Measurements from ENCODE around the gene FANCM.
"Not testable (repeated sequence)": the region's sequence is repeated elsewhere in the genome, so short reads cannot be mapped to it uniquely, and the experiment has no call there.

FANCM gene

DNA sequence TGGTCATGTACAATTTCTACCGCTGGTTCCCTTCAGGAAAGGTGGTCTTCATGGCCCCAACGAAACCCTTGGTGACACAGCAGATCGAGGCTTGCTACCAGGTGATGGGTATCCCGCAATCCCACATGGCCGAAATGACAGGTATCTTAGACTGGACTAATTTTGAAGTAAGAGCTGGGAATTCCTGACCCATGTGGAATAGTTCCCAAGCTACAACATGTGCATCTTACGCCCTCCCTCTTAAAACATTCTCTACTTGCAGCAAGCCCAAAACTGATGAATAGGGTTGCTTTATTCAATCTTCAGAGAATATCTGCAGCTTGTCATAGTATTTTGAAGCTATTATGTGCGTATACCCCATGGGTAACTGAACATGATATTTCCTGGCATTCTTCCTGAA is 669 bp downstream of the FANCM start:
- in situ Hi-C loops (cut with MboI; ENCODE audit: low sequenced_read_pairs), result no loop called here

- in situ Hi-C loops (cut with MboI; ENCODE audit: low sequenced_read_pairs), result no loop called here
Measured at GRCh38 chr14:45140661-45141187, 5.0 kb downstream of the FANCM start.

DNA sequence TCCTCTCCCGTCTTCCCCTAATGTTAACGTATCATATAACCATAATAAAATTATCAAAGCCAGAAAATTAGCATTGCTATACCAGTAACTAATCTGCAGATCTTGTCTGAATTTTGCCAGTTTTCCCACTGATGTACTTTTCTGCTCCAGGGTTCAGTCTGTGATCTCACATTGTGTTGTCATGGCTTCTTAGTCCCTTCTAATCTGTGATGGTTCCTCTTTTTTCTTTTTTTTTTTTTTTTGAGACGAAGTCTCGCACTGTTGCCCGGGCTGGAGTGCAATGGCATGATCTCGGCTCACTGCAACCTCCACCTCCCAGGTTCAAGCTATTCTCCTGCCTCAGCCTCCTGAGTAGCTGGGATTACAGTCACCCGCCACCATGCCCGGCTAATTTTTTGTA is 6.4 kb downstream of the FANCM start:
- in situ Hi-C loops (cut with MboI; ENCODE audit: low sequenced_read_pairs), result not testable (repeated sequence)

GRCh38 chr14:45144658-45145057 is 8.9 kb downstream of the FANCM start:
- in situ Hi-C loops (cut with MboI; ENCODE audit: low sequenced_read_pairs), result no loop called here

DNA sequence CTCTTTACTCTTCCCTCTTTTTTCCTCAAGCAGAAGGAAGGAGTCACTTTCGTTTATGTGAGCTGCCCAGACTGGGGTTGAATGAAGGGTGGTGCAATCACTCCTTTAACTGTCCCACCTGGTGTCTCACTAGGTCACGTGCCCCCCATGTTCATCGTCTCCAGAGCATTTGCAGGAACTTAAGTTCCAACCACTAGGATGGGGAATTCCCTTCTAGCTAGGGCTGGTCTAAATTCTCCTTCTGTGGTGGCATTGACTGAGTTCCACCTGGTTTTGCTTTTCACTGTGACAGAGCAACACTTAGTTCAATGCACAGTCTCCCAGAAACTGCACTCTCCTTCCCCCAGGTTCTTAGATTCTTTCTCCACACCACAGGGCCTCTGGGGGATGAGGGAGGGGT is 9.5 kb downstream of the FANCM start:
- in situ Hi-C loops (cut with MboI; ENCODE audit: low sequenced_read_pairs), result no loop called here

DNA sequence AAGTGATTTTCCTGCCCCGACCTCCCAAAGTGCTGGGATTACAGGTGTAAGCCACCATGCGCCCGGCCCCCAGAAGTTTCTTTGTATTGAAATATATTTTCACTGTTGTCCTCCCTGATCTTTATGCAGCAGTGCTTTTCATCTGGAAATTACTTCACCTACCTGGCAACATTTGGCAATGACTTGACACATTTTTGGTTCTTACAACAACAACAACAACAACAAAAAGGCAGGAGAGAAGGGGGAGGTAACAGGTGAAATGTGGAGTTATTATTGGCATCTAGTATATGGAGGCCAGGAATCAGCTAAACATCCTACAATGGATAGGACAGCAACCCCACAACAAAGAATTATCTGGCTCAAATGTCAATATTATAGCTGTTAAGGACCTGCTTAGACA is 13.9 kb downstream of the FANCM start:
- in situ Hi-C loops (cut with MboI; ENCODE audit: low sequenced_read_pairs), result no loop called here

DNA sequence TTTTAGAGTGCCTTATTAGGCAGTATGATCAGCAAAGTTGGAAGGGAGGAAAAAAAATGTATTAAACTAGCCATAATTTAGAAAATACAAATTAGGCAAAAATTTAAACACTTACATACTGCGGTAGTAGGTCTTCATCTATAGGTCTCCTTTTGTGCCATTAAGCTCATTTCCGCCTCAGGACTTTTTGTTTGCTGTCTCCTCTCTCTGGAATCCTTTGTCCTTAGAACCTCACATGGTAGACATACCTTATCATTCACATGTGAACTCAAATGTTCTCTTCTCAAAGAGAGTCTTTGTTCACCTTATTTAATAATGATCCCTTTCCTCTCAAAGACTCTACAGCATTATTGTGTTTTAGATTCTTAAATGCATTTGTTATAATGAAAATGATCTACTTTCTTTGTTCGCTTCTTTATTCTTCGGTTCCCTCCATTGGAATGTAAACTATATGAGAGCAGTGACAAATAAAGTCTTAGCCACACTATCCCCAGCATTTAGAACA is 14.7 kb downstream of the FANCM start:
- in situ Hi-C loops (cut with MboI; ENCODE audit: low sequenced_read_pairs), result no loop called here

DNA sequence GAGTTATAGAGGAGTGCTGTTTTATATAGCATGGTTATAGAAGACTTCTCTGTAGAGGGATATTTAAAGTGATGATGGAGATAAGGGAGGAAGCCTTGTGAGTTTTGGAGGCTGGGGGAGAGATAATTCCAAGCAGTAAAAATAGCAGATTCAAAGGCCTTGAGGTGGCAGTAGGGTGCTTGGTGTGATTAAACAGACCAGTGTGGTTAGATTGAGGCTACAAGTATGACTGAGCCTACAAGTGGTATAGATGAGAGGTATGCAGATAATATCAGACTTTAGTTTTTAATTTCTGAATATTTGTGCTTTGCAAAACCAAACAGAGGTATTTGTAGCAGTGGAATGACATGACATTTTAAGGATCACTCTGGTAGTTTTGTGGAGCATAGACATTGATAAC is 20.3 kb downstream of the FANCM start:
- in situ Hi-C loops (cut with MboI; ENCODE audit: low sequenced_read_pairs), result no loop called here

- in situ Hi-C loops (cut with MboI; ENCODE audit: low sequenced_read_pairs), result no loop called here
Measured at GRCh38 chr14:45169906-45170305, 34.2 kb downstream of the FANCM start.

GRCh38 chr14:45177076-45177475 is 41.3 kb downstream of the FANCM start:
- in situ Hi-C loops (cut with MboI; ENCODE audit: low sequenced_read_pairs), result no loop called here

DNA sequence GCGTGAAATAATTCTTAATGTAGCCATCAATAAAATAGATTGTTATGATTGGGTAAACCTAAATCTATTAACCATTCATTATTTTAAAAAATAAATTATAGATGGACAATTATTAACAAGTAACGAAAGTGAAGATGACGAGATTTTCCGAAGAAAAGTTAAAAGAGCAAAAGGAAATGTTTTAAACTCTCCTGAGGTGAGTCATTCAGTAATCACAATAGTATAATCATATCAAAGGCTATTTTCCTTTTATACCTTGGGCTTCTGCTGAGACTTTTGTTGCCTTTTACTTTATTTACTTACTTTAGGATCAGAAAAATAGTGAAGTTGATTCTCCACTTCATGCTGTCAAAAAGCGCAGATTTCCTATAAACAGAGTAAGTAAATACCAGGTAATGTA is 45.6 kb downstream of the FANCM start:
- in situ Hi-C loops (cut with MboI; ENCODE audit: low sequenced_read_pairs), result no loop called here

DNA sequence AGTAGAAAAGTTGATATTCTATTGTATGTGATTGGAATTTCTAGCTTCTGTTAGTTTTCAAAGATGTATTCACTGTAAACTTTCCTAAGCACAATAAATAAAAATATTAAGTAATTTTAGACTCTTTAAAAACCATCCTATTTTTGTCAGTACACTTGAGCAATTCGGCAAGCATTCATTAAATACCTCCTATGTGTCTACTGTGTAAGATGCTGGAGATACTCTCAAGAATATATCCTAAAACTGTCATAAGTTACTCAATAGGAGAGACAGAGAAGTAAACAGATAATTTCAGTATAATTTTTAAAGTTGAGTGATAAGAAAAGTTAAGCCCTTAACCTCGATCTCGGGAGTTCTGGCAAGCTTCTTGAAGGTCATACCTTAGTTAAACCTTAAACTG is 46.1 kb downstream of the FANCM start:
- in situ Hi-C loops (cut with MboI; ENCODE audit: low sequenced_read_pairs), result no loop called here

DNA sequence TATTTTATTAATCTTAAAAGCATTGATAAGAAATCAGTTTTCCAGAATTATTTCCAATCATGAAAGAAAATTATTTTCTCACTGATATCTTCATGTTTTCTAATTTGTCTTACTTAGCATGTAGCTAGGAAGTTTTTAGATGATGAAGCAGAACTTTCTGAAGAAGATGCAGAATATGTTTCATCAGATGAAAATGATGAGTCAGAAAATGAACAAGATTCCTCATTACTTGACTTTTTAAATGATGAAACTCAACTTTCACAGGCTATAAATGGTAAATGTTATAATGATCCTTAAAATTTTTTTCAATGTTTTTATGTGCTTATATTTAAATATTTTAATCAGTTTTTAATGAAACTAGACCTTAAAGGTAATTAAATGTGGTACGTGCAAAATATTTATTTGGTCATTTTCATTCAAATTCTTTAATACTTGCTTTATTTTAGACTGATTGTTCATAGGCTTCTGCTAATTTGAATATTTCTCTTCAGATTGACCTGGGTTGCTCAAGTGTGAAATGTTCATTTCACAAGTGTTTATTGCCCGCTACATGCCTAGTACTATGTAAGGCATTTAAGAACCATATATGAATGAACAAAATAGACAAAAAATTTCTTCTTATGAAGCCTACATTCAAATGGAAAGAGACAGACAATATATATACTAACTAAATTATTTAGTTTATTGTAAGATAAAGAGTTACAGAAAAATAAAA is 49.5 kb downstream of the FANCM start:
- in situ Hi-C loops (cut with MboI; ENCODE audit: low sequenced_read_pairs), result no loop called here

DNA sequence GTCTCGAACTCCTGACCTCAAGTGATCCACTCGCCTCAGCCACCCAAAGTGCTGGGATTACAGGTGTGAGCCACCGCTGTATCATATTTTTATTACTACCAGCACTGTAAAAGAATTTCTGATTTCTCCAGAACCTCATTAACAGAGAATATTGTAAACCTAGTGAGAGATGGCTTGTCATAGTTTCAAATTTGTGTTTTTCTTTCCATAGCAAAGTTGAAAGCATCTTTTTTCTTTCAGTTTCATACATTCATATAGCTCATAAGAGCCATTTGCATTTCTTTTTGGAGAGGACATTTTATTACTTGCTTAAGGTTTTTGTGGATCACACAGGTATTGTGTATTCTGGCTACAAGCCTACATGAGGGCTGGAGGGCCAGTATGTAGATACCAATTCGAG is 59.2 kb downstream of the FANCM start:
- in situ Hi-C loops (cut with MboI; ENCODE audit: low sequenced_read_pairs), result no loop called here

DNA sequence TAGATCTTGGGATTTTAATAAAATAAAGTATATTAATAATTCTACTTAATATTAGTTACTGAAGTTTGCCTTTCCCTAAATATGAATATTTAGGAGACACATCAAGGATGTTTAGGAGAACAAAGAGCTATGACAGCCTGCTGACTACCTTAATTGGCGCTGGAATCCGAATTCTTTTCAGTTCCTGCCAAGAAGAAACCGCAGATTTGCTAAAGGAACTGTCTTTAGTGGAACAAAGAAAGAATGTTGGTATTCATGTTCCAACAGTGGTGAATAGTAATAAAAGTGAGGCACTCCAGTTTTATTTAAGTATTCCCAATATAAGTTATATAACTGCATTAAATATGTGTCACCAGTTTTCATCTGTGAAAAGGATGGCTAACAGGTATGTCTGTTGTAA is 62.8 kb downstream of the FANCM start:
- in situ Hi-C loops (cut with MboI; ENCODE audit: low sequenced_read_pairs), result no loop called here

DNA sequence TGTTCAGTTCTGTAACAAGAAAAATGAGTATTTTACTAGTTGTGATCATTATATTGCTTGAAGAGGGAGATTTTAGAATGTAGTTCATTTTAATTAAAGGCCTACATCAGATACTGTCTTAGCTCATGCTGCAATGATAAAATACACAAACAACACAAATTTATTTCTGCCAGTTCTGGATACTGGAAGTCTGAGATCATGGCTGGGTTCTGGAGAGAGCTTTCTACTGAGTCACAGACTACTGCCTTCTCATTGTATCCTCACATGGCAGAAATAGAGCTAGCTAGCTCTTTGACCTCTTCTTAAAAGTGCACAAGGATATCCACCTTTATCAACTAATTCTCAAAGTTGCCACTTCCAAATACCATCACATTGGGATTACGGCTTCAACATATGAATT is 63.5 kb downstream of the FANCM start:
- in situ Hi-C loops (cut with MboI; ENCODE audit: low sequenced_read_pairs), result no loop called here

DNA sequence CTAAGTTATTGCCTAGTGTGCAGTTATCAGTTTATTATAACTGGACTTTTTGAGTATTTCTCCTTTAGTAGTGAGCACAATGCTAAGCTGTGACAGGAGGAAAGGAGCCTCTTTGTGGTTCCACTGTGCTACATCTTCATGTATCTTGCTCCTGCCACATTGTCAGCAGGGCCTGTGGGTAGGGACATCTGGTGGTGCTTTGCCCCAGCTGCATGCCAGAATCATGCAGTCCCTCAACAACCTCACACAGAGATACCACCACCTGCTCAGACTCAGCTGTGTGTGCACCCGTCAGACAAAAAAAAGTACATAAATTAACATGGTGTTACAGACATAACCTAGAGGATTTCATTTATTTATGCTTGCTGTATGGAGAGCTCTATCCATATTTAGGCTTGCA is 66.2 kb downstream of the FANCM start:
- in situ Hi-C loops (cut with MboI; ENCODE audit: low sequenced_read_pairs), result no loop called here

DNA sequence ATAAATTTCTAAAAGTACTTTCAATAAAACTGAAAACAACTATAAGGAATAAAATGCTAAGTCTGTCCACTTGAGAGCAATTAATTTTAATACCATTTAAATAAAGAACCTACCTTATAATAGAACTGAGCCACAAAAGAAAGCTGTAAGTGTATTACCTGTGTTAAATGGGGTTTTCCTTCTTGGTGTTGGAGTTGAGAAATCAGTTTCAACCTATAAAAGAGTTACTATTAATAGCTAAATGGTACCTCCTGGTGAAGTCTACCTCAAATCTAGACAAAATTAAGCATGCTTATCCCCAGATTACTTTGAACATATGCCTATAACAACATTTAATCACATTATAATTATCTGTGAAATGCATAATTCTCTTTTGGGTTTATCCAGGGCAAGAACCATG is 68.5 kb downstream of the FANCM start:
- in situ Hi-C loops (cut with MboI; ENCODE audit: low sequenced_read_pairs), result no loop called here

DNA sequence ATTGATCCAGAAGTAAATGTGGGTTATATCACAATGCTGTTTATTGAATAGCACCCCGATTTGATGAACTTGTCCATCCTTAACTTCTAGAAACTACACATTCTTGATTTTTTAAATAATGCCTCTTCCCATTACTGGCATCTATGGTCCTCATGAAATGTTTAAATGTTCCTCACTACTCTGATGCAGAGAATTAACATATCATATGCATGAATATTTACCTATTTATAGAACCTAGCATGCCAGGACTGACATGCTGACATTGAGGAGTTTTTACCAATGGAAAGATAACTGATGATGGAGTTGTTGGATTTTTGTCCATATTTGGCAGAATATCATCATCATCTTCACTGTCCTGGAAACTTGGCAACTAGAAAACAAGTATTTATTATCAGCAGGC is 74.4 kb downstream of the FANCM start:
- in situ Hi-C loops (cut with MboI; ENCODE audit: low sequenced_read_pairs), result no loop called here

DNA sequence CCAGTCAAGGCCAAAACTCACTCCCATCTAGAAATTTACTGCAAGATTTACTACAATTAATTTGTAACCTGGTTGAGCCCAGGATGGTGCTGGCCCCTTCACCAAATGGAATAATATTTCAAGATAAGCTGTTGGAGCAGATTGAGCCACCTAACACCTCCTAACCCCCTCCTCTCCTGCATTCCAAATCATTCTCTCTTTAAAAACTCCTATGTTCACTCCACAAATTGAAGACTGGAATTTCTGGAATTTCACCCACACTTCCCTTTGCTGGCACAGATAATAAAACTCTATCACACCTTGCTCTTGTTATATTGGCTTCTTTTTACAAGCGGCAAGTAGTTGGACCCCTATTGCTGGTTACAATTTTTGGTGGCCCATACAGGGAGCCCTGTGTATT is 75.6 kb downstream of the FANCM start:
- in situ Hi-C loops (cut with MboI; ENCODE audit: low sequenced_read_pairs), result no loop called here

DNA sequence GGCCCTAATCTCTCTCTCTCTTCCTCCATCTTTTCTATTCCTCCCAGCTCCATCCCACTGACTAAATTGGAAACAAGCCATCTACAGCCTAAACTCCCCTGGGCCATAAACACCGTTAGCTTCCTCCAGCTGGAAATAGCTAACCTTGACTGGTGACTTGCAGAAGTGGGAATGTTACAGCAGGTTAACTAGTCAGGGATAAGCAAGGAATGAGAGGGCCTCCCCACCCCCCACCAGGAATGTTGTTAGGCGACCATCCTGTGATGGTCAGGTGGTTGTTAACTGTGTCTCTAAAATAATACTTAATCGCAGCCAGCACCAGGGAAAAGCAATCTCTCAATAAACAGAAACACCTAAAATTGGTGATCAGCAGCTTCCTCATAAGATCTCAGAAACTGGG is 76.5 kb downstream of the FANCM start:
- in situ Hi-C loops (cut with MboI; ENCODE audit: low sequenced_read_pairs), result no loop called here

- in situ Hi-C loops (cut with MboI; ENCODE audit: low sequenced_read_pairs), result not testable (repeated sequence)
Measured at GRCh38 chr14:45213716-45214115, 78.0 kb downstream of the FANCM start.

DNA sequence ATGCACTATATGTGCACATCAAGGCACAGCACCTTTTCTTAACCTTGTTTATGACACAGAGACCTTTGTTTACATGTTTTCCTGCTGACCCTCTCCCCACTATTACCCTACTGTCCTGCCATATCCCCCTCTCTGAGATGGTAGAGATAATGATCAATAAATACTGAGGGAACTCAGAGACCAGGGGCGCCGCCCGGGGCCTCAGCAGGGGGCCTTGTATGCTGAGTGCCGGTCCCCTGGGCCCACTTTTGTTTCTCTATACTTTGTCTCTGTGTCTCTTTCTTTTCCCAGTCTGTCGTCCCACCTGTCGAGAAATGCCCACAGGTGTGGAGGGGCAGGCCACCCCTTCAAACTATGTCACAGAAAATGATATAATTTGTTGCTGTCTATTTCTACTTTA is 78.6 kb downstream of the FANCM start:
- in situ Hi-C loops (cut with MboI; ENCODE audit: low sequenced_read_pairs), result not testable (repeated sequence)
